Keratinocyte (primary cell): Measurements from ENCODE around the gene ZFP36L1. TPM values are rescaled to one million over a fixed set of nuclear protein-coding genes. Genes with fewer than 3 reads are reported as not detected.

ENCODE experiments used
- DNase-seq: peaks from one replicate; pipeline ENCODE4 v3.0.0-alpha.2; 2011; ENCODE audit warnings: low read depth, missing footprints, low spot score
- FAIRE-seq: peaks from 2 replicates; lab custom pipeline; 2011; peaks lifted over from hg19 to GRCh38; lab: Jason Lieb, UNC
- H2AFZ ChIP-seq: 2 replicates; pipeline ENCODE4 v1.6.0; 2012; ENCODE audit warnings: low read length, control low read depth, inconsistent platforms; ENCODE audit not compliant: control insufficient read depth
- H3K27ac ChIP-seq: 2 replicates; pipeline ENCODE4 v1.5.1; 2011; ENCODE audit warnings: low read length; ENCODE audit not compliant: control insufficient read depth, insufficient read depth
- H3K27me3 ChIP-seq: 3 replicates; pipeline ENCODE4 v1.6.0; 2011; ENCODE audit warnings: low read length; ENCODE audit not compliant: control insufficient read depth, insufficient read depth; ENCODE audit errors: extremely low read depth
- H3K36me3 ChIP-seq, 2 experiments: 2 replicates in 1 of 2; 3 replicates in 1 of 2; pipeline ENCODE4 v1.5.1; 2011; ENCODE audit warnings: low read length in 2 of 2, mild to moderate bottlenecking in 1 of 2; ENCODE audit not compliant: control insufficient read depth in 2 of 2, insufficient read depth in 2 of 2; ENCODE audit errors: extremely low read depth in 1 of 2
- H3K4me1 ChIP-seq: 3 replicates; pipeline ENCODE4 v1.5.1; 2011; ENCODE audit warnings: low read length; ENCODE audit not compliant: control insufficient read depth, insufficient read depth; ENCODE audit errors: extremely low read depth
- H3K4me2 ChIP-seq: 3 replicates; pipeline ENCODE4 v1.6.0; 2011; ENCODE audit warnings: low read depth, low read length; ENCODE audit not compliant: control insufficient read depth, insufficient read depth; ENCODE audit errors: extremely low read depth
- H3K4me3 ChIP-seq, 3 experiments: fragments of 200-600 bp in 1 of 3; sonication (generic) in 1 of 3; 2 replicates in 2 of 3; 3 replicates in 1 of 3; pipeline ENCODE4 v1.5.1; 2011 to 2016; ENCODE audit warnings: low read length in 3 of 3, mild to moderate bottlenecking in 3 of 3, control low read depth in 2 of 3, inconsistent platforms in 1 of 3, low read depth in 1 of 3, mixed read lengths in 1 of 3, mixed run types in 1 of 3, moderate library complexity in 1 of 3; ENCODE audit not compliant: control insufficient read depth in 2 of 3, insufficient read depth in 2 of 3; ENCODE audit errors: extremely low read depth in 1 of 3
- H3K79me2 ChIP-seq: 2 replicates; pipeline ENCODE4 v1.6.0; 2012; ENCODE audit warnings: low read length; ENCODE audit not compliant: control insufficient read depth, insufficient read depth
- H3K9ac ChIP-seq: 3 replicates; pipeline ENCODE4 v1.6.0; 2011; ENCODE audit warnings: low read length; ENCODE audit not compliant: control insufficient read depth, insufficient read depth; ENCODE audit errors: extremely low read depth
- H3K9me1 ChIP-seq: 3 replicates; pipeline ENCODE4 v1.6.0; 2011; ENCODE audit warnings: low read length; ENCODE audit not compliant: control insufficient read depth, insufficient read depth; ENCODE audit errors: extremely low read depth
- H3K9me3 ChIP-seq: 2 replicates; pipeline ENCODE4 v1.5.1; 2012; ENCODE audit warnings: low read depth, low read length; ENCODE audit not compliant: control insufficient read depth
- H4K20me1 ChIP-seq: 3 replicates; pipeline ENCODE4 v1.6.0; 2011; ENCODE audit warnings: low read length; ENCODE audit not compliant: control insufficient read depth, insufficient read depth; ENCODE audit errors: extremely low read depth
- CTCF ChIP-seq, 3 experiments: IDR thresholded peaks in 1 of 3; conservative IDR thresholded peaks in 1 of 3; optimal IDR thresholded peaks in 1 of 3; 2 replicates in 2 of 3; 3 replicates in 1 of 3; pipeline versions ENCODE3 to v1.5.1; 2011; ENCODE audit warnings: low read length in 3 of 3, mild to moderate bottlenecking in 3 of 3, moderate library complexity in 2 of 3, control low read depth in 1 of 3, inconsistent platforms in 1 of 3; ENCODE audit not compliant: insufficient read depth in 2 of 3; ENCODE audit errors: extremely low read depth in 1 of 3
- EZH2 ChIP-seq: IDR thresholded peaks from one replicate; pipeline ENCODE4 v1.6.1; 2012; ENCODE audit warnings: inconsistent platforms, mild to moderate bottlenecking, low read length, moderate library complexity
- dilution Hi-C: fragments of 300-500 bp; cut with MboI; formaldehyde crosslinking; loops from one replicate; pipeline ENCODE4 v1.7.0; 2020; ENCODE audit warnings: low sequenced_read_pairs; ENCODE audit not compliant: extremely low pct_ligation_motif_present
- polyA plus RNA-seq, 5 experiments: library from polyadenylated mRNA; depleted of rRNA in 3 of 5; stranded (reverse) in 3 of 5; stranded (forward) in 1 of 5; unstranded in 1 of 5; fragments of >200 nt; gene quantifications; 1 replicate in 1 of 5; 2 replicates in 3 of 5; 3 replicates in 1 of 5; pipeline versions ENCODE4 v1.2.1 to v1.2.3, GENCODE V29; 2011 to 2012; ENCODE audit warnings: missing spikeins in 2 of 5, low read depth in 1 of 5, low replicate concordance in 1 of 5

ZFP36L1 gene
- polyA plus RNA-seq, 1 donor (not counting 4 experiments of a cell fraction or from before 2014, with no cell fraction given): 85.2 TPM

GRCh38 chr14:68791078-68791901, 1.6 kb downstream of the ZFP36L1 start:
- FAIRE-seq: no peak
- Histone ChIP-seq H3K4me1 (peaks cover 16% of the 10 kb centered on the region), H3K4me2 (peak overlapping the region; percentile 94), H3K9me1 (no peaks in the 10 kb centered on the region), H3K9me3 (no peaks in the 10 kb centered on the region), H3K4me3 (peak overlapping the region; percentile 66 to 95 (median 94)), H2AFZ (no peak overlapping the region), H3K36me3 (peaks cover 29 to 39% of the 10 kb centered on the region in 2 experiments), H3K9ac (peak overlapping the region; percentile 98), H3K27me3 (no peaks in the 10 kb centered on the region), H4K20me1 (peaks cover 37% of the 10 kb centered on the region), H3K27ac (peak overlapping the region; percentile 100), H3K79me2 (peaks cover 58% of the 10 kb centered on the region)
- DNase-seq: no peak
- no peak for TF ChIP-seq CTCF (optimal IDR thresholded peaks at IDR 0.05 in 1 of 3, IDR thresholded peaks at IDR 0.05 in 1 of 3, conservative IDR thresholded peaks at IDR 0.05 in 1 of 3; ENCODE audit: extremely low read depth in 1 of 3, insufficient read depth in 2 of 3, low read length in 3 of 3)
- no peak for TF ChIP-seq EZH2
- dilution Hi-C loops: no loop called here

- Histone ChIP-seq H3K36me3 (peaks cover 29 to 39% of the 10 kb centered on the region in 2 experiments), H3K4me1 (peaks cover 15% of the 10 kb centered on the region), H3K9ac (peak overlapping the region; percentile 98), H4K20me1 (peaks cover 37% of the 10 kb centered on the region), H3K4me2 (peak overlapping the region; percentile 94), H3K9me1 (no peaks in the 10 kb centered on the region), H3K9me3 (no peaks in the 10 kb centered on the region), H3K27ac (peak overlapping the region; percentile 100), H3K79me2 (peaks cover 55% of the 10 kb centered on the region), H3K4me3 (peak overlapping the region; percentile 66 to 95 (median 94)), H3K27me3 (no peaks in the 10 kb centered on the region), H2AFZ (no peak overlapping the region)
- dilution Hi-C loops: no loop called here
- TF ChIP-seq CTCF (optimal IDR thresholded peaks at IDR 0.05 in 1 of 3, IDR thresholded peaks at IDR 0.05 in 1 of 3, conservative IDR thresholded peaks at IDR 0.05 in 1 of 3; ENCODE audit: extremely low read depth in 1 of 3, insufficient read depth in 2 of 3, low read length in 3 of 3): no peak
- TF ChIP-seq EZH2: no peak
- FAIRE-seq: no peak
- DNase-seq: no peak
These were observed 2.2 kb downstream of the ZFP36L1 start for GRCh38 chr14:68790644-68791077.
